ENCODE results near the gene GPX2. TPM values are rescaled to one million over a fixed set of nuclear protein-coding genes. Genes with fewer than 3 reads are reported as not detected.

GPX2 gene
- total and polyA plus RNA-seq, 2 experiments from 2014 or later, result not detected

GRCh38 chr14:64927031-64927430, 15.5 kb downstream of the GPX2 start:
- no peak for DNase-seq (ENCODE audit: low read depth in 1 of 2, low spot score in 1 of 2)
- peaks cover 6% of the 10 kb centered on the region for H3K4me1 ChIP-seq (ENCODE audit: low read depth)
- H3K27ac ChIP-seq, result peak overlapping the region; percentile 82
- no peak overlapping the region for H3K4me3 ChIP-seq
- TF ChIP-seq, protein P1, sequence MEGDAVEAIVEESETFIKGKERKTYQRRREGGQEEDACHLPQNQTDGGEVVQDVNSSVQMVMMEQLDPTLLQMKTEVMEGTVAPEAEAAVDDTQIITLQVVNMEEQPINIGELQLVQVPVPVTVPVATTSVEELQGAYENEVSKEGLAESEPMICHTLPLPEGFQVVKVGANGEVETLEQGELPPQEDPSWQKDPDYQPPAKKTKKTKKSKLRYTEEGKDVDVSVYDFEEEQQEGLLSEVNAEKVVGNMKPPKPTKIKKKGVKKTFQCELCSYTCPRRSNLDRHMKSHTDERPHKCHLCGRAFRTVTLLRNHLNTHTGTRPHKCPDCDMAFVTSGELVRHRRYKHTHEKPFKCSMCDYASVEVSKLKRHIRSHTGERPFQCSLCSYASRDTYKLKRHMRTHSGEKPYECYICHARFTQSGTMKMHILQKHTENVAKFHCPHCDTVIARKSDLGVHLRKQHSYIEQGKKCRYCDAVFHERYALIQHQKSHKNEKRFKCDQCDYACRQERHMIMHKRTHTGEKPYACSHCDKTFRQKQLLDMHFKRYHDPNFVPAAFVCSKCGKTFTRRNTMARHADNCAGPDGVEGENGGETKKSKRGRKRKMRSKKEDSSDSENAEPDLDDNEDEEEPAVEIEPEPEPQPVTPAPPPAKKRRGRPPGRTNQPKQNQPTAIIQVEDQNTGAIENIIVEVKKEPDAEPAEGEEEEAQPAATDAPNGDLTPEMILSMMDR (IDR thresholded peaks at IDR 0.05; ENCODE audit: low read depth, low read length), result no peak
- H3K36me3 ChIP-seq, result peaks cover 33% of the 10 kb centered on the region
- H3K27me3 ChIP-seq, result no peaks in the 10 kb centered on the region
- no peaks in the 10 kb centered on the region for H3K9me3 ChIP-seq (ENCODE audit: low read depth)

DNA sequence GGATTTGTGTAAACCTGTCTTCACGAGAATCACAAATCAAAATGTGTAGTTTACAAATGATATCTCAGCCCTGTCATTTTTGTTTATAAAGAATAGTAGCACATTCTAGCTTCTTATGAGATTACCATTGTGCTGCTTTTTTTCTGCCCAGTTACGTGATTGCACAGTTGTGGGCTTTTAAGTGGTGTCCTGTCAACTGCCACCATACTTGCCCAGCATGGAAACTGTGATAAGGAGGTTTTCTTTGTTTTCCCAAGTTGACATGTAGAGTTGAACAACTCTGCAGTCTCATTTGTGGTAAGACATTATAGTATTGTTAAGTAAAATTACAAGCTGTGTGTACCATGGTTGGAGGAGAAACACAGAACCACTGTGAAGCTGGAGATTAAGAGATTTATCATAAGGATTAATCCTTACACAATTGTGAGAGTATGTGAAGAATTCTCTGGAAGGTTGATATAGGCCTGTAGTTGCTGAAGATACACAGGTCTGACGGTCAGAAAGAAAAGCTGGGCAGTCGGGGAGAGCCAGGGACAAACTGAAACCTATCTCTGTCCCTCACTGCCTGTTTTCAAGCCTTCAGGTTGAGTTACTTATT, 16.0 kb downstream of the GPX2 start:
- peaks cover 27% of the 10 kb centered on the region for H3K36me3 ChIP-seq
- peak overlapping the region; percentile 82 for H3K27ac ChIP-seq
- H3K4me3 ChIP-seq, result no peak overlapping the region
- no peaks in the 10 kb centered on the region for H3K9me3 ChIP-seq (ENCODE audit: low read depth)
- TF ChIP-seq, protein P1 (IDR thresholded peaks at IDR 0.05; ENCODE audit: low read depth, low read length), result no peak
- DNase-seq (ENCODE audit: low read depth in 1 of 2, low spot score in 1 of 2), result no peak
- peaks cover 6% of the 10 kb centered on the region for H3K4me1 ChIP-seq (ENCODE audit: low read depth)
- H3K27me3 ChIP-seq, result no peaks in the 10 kb centered on the region

DNA sequence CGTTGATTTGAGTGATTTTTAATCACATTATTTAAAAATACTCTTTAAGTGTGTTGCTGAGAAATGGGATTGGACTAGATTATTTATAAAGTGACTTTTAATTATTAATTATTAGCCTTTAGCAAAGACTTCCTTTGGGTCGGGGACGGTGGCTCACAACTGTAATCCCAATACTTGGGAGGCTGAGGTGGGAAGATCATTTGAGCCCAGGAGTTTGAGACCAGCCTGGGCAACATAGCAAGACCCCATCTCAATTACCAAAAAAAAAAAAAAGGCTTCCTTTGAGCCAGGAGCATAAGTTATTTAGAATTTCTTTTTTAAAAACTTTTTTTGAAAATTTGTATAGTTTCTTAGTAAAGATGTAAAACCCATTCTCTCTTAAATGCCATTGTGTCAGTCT, 19.5 kb downstream of the GPX2 start:
- no peak overlapping the region for H3K27ac ChIP-seq
- TF ChIP-seq, protein P1 (IDR thresholded peaks at IDR 0.05; ENCODE audit: low read depth, low read length), result no peak
- H3K36me3 ChIP-seq, result peaks cover 20% of the 10 kb centered on the region
- no peaks in the 10 kb centered on the region for H3K9me3 ChIP-seq (ENCODE audit: low read depth)
- H3K4me3 ChIP-seq, result no peak overlapping the region
- H3K4me1 ChIP-seq (ENCODE audit: low read depth), result peaks cover 11% of the 10 kb centered on the region
- H3K27me3 ChIP-seq, result no peaks in the 10 kb centered on the region
- no peak for DNase-seq (ENCODE audit: low read depth in 1 of 2, low spot score in 1 of 2)

GRCh38 chr14:64920465-64920864, 22.1 kb downstream of the GPX2 start:
- no peaks in the 10 kb centered on the region for H3K9me3 ChIP-seq (ENCODE audit: low read depth)
- peaks cover 12% of the 10 kb centered on the region for H3K36me3 ChIP-seq
- H3K4me3 ChIP-seq, result no peak overlapping the region
- no peak for DNase-seq (ENCODE audit: low read depth in 1 of 2, low spot score in 1 of 2)
- no peaks in the 10 kb centered on the region for H3K27me3 ChIP-seq
- TF ChIP-seq, protein P1 (IDR thresholded peaks at IDR 0.05; ENCODE audit: low read depth, low read length), result no peak
- H3K27ac ChIP-seq, result no peak overlapping the region
- peaks cover 8% of the 10 kb centered on the region for H3K4me1 ChIP-seq (ENCODE audit: low read depth)

DNA sequence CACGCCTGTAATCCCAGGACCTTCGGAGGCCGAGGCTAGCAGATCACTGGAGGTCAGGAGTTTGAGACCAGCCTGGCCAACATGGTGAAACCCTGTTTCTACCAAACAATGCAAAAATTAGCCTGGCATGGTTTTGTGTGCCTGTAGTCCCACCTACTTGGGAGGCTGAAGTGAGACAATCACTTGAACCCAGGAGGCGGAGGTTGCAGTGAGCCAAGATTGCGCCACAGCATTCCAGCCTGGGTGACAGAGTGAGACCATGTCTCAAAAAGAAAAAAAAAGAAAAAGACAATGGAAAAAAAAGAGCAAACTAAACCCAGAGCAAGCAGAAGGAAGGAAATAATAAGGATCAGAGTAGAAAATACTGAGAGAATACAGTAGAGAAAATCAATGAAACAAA, 22.9 kb downstream of the GPX2 start:
- DNase-seq (ENCODE audit: low read depth in 1 of 2, low spot score in 1 of 2), result peak in 1 of 2 donors; percentile 30
- Histone ChIP-seq H3K27ac (no peak overlapping the region), H3K36me3 (peaks cover 9% of the 10 kb centered on the region), H3K4me3 (no peak overlapping the region), H3K9me3 (ENCODE audit: low read depth) (no peaks in the 10 kb centered on the region), H3K27me3 (no peaks in the 10 kb centered on the region), H3K4me1 (ENCODE audit: low read depth) (peaks cover 13% of the 10 kb centered on the region)
- TF ChIP-seq, protein P1 (IDR thresholded peaks at IDR 0.05; ENCODE audit: low read depth, low read length), result no peak
